ENCODE measurements around the gene PLEKHO2. TPM values are rescaled to one million over a fixed set of nuclear protein-coding genes. Genes with fewer than 3 reads are reported as not detected.

Gene PLEKHO2
- total RNA-seq, 2 donors from 2014 or later, result 4.4 to 13.6 TPM

DNA sequence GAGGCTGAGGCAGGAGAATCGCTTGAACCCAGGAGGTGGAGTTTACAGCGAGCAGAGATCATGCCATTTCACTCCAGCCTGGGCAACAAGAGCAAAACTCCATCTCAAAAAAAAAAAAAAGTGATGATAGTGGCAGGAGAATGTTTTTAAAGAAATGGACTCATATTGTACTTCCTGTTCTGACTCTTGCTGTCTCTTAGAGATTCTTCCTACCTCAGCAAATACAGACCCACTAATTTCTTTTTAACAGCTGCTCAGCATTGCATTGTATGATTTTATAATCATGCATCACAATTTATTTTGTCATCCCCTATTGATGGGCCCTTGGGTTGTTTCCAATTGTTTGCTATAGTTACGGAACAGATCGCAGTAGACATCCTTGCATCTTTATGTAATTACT lies 61.1 kb downstream of the PLEKHO2 start:
- H3K4me1 ChIP-seq, result no peaks in the 10 kb centered on the region
- no peaks in the 10 kb centered on the region for H3K36me3 ChIP-seq
- H3K4me3 ChIP-seq, result no peak overlapping the region
- H3K27me3 ChIP-seq, result no peaks in the 10 kb centered on the region
- H3K27ac ChIP-seq, result no peak overlapping the region
- H3K9me3 ChIP-seq, result no peaks in the 10 kb centered on the region
- TF ChIP-seq, protein P1, sequence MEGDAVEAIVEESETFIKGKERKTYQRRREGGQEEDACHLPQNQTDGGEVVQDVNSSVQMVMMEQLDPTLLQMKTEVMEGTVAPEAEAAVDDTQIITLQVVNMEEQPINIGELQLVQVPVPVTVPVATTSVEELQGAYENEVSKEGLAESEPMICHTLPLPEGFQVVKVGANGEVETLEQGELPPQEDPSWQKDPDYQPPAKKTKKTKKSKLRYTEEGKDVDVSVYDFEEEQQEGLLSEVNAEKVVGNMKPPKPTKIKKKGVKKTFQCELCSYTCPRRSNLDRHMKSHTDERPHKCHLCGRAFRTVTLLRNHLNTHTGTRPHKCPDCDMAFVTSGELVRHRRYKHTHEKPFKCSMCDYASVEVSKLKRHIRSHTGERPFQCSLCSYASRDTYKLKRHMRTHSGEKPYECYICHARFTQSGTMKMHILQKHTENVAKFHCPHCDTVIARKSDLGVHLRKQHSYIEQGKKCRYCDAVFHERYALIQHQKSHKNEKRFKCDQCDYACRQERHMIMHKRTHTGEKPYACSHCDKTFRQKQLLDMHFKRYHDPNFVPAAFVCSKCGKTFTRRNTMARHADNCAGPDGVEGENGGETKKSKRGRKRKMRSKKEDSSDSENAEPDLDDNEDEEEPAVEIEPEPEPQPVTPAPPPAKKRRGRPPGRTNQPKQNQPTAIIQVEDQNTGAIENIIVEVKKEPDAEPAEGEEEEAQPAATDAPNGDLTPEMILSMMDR (IDR thresholded peaks at IDR 0.05), result no peak
- DNase-seq, result no peak
- intact Hi-C loops (cut with DNase I), result no loop called here
- no peak overlapping the region for H3K9ac ChIP-seq (ENCODE audit: low read depth in 2 of 2, low read length in 2 of 2)

DNA sequence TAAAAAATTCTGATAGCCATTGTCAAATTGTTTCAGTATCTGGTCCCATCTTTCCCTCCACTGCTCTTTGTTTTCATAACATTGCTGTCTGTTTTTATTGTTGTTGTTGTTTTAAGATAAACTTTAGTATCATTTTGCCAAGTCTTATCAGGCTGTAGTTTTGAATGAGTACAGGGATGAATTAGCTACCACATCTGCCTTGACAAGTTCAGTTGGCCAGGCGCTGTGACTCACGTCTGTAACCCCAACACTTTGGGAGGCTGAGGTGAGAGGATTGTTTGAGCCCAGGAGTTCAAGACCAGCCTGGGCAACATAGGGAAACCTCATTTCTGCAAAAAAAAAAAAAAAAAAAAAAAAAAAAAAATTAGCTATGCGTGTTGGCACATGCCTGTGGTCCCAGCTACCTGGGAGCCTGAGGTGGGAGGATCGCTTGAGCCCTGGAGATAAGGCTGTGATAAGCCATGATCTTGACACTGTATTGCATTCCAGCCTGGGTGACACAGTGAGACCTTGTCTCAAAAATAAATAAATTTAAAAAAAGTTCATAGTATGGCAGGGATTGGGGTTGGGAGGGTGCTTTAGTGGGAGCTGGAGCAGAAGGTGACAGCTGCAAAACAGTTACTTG lies 61.7 kb downstream of the PLEKHO2 start:
- Histone ChIP-seq H3K27ac (no peak overlapping the region), H3K4me1 (no peaks in the 10 kb centered on the region), H3K4me3 (no peak overlapping the region), H3K36me3 (no peaks in the 10 kb centered on the region), H3K27me3 (no peaks in the 10 kb centered on the region), H3K9ac (ENCODE audit: low read depth in 2 of 2, low read length in 2 of 2) (no peak overlapping the region), H3K9me3 (no peaks in the 10 kb centered on the region)
- no peak for DNase-seq
- TF ChIP-seq, protein P1 (IDR thresholded peaks at IDR 0.05), result no peak
- intact Hi-C loops (cut with DNase I), result no loop called here

DNA sequence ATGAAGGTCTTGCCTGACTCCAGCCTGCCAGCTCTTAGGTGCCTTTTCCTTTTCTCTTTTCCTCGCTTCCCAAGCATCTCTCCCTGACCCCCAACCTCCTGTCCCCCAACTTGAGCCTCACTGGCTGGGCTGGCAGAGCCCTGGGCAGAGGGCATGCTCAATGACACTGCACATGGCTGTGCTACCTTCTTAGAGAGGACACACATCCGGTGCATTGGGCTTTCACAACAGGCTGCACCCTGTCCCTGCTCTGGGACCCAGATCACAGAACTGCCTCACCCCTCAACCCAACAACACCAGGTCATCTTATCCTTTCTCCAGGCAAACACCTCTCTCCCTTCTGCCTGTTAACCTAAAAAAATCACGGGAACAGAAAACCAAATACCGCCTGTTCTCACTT lies 62.5 kb downstream of the PLEKHO2 start:
- Histone ChIP-seq H3K9ac (ENCODE audit: low read depth in 2 of 2, low read length in 2 of 2) (no peak overlapping the region), H3K27ac (no peak overlapping the region), H3K4me3 (no peak overlapping the region), H3K4me1 (no peaks in the 10 kb centered on the region), H3K27me3 (no peaks in the 10 kb centered on the region), H3K9me3 (no peaks in the 10 kb centered on the region), H3K36me3 (no peaks in the 10 kb centered on the region)
- no peak for DNase-seq
- TF ChIP-seq, protein P1 (IDR thresholded peaks at IDR 0.05), result no peak
- intact Hi-C loops (cut with DNase I), result no loop called here

DNA sequence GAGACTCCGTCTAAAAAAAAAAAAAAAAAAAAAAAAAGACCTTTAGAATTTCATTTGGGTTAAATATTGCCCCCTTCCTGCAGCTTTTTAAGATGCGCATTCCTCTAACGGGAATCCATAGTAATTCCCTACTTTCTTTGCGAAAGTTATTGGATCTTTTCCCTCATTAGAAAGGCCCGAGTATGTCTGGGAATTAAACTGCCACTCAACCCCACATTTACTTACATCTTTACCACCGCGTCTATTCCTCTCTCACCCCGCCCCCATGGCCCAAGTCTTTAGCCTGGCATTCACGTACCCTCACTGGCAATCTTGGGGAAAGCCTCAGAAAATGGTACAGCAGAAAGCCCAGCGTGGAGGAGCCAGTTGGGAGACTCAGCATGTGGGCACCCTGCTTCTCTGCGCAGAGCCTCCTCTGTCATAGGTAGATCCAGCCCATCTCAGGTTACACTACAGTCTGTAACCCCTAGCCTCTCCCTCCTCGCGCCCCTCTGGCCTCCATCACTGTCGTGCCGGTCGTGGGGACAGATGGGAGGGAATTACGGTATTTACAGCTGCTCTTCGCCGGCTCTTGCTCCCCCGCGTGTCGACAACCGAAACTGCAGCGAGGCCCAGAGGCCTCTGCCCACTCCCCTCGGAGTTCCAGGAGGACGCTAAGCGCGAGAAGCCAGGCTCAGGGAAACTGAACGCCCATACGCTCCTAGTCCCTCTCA lies 63.6 kb downstream of the PLEKHO2 start:
- Histone ChIP-seq H3K9me3 (no peaks in the 10 kb centered on the region), H3K9ac (ENCODE audit: low read depth in 2 of 2, low read length in 2 of 2) (peak overlapping the region; percentile 16 to 33), H3K4me3 (peak overlapping the region; percentile 21), H3K27ac (no peak overlapping the region), H3K4me1 (no peaks in the 10 kb centered on the region), H3K36me3 (no peaks in the 10 kb centered on the region), H3K27me3 (no peaks in the 10 kb centered on the region)
- DNase-seq, result peak; percentile 80
- intact Hi-C loops (cut with DNase I), result loop anchor here (5.0 kb wide), 1 partner anchor 173 kb away; no protein-coding TSS in a partner anchor
- TF ChIP-seq, protein P1 (IDR thresholded peaks at IDR 0.05), result peak; percentile 73

DNA sequence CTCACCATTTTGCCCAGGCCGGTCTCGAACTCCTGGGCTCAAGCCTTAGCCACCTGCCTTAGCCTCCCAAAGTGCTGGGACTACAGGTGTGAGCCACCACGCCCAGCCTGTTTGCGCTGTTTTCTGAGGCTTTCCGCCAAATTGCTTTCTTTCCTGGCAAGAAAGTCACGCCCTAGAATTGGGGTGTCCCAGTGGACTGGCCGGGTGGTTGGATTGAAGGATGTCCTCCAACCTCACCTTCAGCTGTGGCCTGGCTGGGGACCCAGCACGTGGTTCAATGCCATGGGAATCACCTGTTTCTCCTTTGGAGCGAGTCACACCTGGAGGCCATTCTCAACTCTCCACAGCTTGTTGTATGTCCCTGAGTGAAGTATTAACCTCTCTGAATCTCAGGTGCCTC lies 64.2 kb downstream of the PLEKHO2 start:
- H3K9ac ChIP-seq (ENCODE audit: low read depth in 2 of 2, low read length in 2 of 2), result no peak overlapping the region
- H3K4me1 ChIP-seq, result no peaks in the 10 kb centered on the region
- DNase-seq, result no peak
- no peaks in the 10 kb centered on the region for H3K27me3 ChIP-seq
- no peak overlapping the region for H3K27ac ChIP-seq
- H3K4me3 ChIP-seq, result no peak overlapping the region
- TF ChIP-seq, protein P1 (IDR thresholded peaks at IDR 0.05), result no peak
- H3K36me3 ChIP-seq, result no peaks in the 10 kb centered on the region
- no peaks in the 10 kb centered on the region for H3K9me3 ChIP-seq
- intact Hi-C loops (cut with DNase I), result loop anchor here (5.0 kb wide), 1 partner anchor 174 kb away; no protein-coding TSS in a partner anchor

All from colonic mucosa (tissue), 4 donors.